NCI-H128 (cell line): Measurements from ENCODE around the gene NFX1.

Source experiments
- DNase-seq: peaks from one replicate; lab custom pipeline; 2025; ENCODE audit not compliant: unreplicated experiment; lab: John Stamatoyannopoulos, UW

The NFX1 gene

GRCh38 chr9:33415501-33416038, 125.3 kb downstream of the NFX1 start:
- no peak for DNase-seq

DNA sequence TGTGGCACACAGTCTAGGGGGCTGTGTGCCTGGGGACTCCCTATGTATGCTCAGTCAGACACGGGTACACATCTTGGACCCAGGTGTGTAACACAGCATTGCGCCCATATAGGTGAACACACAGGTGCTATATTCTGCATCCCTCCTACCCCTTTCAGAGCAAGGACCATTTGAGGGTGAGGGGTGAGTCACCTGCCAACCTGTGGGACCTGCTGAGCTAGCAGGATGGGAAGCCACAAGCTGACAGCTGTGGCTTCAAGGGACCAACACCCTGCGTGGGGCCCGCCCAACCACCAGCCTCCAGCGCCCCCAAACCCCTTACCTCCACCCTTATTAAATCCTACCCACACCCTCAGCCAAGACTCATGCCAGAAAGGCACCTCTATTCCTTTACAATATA, 126.7 kb downstream of the NFX1 start:
- DNase-seq: no peak

DNA sequence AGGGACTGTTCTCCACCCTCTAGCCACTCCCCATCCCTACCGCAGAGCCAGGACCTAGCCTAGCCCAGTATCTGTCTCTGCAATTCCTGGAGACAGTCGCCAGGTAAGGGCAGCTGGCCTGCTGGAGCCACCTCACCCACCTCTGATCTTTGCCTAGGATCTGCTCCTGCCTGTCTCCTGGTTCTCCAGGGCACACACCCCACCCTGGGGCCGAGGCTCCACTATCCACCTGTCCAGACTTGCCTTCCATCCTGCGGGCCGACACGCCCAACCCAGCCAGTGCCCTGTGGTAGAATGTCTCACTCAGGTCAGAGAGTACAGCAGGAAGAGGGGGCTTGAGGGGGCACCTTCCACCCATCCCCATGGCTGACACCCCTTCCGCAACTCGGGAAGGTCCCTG, 127.8 kb downstream of the NFX1 start:
- DNase-seq: no peak

DNA sequence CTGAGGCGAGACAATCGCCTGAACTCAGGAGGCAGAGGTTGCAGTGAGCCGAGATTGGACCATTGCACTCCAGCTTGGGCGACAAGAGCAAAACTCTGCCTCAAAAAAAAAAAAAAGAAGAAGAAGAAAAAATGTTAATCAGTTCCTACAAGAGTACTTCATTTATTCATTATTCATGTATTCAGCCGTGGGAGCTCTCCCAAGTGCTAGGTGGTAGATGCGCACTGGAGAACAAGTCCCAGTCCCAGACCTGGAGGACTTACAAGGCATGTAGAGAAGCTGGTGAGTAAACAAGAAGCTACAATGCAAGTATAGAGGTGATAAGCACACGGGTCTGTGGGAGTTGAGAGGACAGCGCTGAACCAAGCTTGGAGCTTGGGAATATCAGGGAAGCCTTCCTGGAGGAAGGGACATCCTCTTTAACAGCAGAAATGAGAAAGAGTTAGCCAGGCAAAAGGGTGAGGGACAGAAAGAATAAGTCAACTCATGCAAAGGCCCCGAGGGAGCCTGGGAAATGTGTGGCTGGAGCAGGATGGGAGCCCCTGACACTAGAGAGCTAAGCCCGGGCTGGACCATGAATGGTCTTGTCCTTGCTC, 129.5 kb downstream of the NFX1 start:
- no peak for DNase-seq
